Measurements from ENCODE around the gene TMEM98. TPM values are rescaled to one million over a fixed set of nuclear protein-coding genes. Genes with fewer than 3 reads are reported as not detected.

Gene TMEM98, protein sequence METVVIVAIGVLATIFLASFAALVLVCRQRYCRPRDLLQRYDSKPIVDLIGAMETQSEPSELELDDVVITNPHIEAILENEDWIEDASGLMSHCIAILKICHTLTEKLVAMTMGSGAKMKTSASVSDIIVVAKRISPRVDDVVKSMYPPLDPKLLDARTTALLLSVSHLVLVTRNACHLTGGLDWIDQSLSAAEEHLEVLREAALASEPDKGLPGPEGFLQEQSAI
- 44.8 to 51.1 TPM (median 47.5 TPM) in 5 replicates for total RNA-seq (2022; extraction: Qiagen RNA extraction; ENCODE audit: low read depth)

DNA sequence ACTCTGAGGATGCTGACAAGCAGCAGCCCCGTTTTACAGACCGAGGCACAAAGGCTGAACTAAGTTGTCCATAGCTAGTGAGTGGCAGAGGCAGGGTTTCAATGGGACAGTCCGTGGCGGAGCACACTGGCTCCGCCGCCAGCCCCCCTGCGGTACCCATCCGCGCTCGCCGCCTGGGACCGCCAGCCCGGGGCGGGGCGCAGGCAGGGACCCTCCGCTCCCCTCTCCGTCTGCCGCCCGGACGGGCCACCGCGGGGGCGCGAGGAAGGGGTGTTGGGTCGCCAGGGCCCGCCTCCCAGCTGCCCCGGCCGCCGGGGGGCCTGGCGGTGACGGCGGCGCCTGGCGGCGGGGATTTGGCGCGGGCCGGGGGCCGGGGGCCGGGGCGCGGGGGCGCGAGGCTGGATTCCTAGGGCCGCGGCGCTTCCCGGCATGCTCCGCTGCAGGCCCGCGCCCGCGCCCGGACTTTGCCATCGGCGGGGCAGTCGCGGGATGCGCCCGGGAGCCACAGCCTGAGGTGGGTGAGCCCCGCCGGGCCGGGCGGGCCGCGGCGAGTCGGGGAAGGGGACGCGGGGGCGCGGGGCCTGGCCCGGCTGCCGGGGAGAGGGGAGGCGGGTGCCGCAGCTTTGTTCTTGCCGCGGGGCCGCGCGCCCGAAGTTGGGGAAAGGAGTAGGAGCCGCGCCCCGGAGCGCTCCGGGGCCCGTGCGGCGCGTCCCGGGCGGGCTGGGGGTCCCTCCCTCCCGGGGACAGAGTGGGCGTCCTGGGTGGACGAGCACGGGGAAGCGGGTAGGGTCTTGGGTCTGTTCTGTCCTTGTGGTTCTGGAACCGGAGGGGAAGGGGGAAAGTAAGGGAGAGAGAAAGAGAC lies at the start of gene TMEM98:
Gene TMEM98 (plus strand): TSS at position 430 of the 862 bp plus-strand sequence. CDS start 3,376 bp downstream, outside the sequence.

Other genes starting within 250 kb of the TMEM98 start
- gene MYO1D, start 51.0 kb upstream of the TMEM98 start, total RNA-seq (2022; extraction: Qiagen RNA extraction; ENCODE audit: low read depth), result 1.6 to 3.3 TPM (median 2.6 TPM) in 5 replicates
- not detected in 5 replicates for gene SPACA3, start 63.7 kb downstream of the TMEM98 start, total RNA-seq (2022; extraction: Qiagen RNA extraction; ENCODE audit: low read depth)

Measured in A549 treated with GW870086 at 1 μM for 4 hours (cell line).